HL-60 (cell line): ENCODE measurements around the gene NMRK1.

ENCODE experiments used
- TF ChIP-seq, protein P1 (sequence below): IDR thresholded peaks from one replicate; pipeline ENCODE4 v1.5.1; 2011; ENCODE audit warnings: low read length, control low read depth, inconsistent platforms; ENCODE audit not compliant: insufficient read depth
- TF ChIP-seq, protein P2 (sequence below): IDR thresholded peaks from 2 replicates; pipeline ENCODE4 v1.6.1; 2012; ENCODE audit warnings: low read depth; ENCODE audit not compliant: insufficient replicate concordance

DNA sequence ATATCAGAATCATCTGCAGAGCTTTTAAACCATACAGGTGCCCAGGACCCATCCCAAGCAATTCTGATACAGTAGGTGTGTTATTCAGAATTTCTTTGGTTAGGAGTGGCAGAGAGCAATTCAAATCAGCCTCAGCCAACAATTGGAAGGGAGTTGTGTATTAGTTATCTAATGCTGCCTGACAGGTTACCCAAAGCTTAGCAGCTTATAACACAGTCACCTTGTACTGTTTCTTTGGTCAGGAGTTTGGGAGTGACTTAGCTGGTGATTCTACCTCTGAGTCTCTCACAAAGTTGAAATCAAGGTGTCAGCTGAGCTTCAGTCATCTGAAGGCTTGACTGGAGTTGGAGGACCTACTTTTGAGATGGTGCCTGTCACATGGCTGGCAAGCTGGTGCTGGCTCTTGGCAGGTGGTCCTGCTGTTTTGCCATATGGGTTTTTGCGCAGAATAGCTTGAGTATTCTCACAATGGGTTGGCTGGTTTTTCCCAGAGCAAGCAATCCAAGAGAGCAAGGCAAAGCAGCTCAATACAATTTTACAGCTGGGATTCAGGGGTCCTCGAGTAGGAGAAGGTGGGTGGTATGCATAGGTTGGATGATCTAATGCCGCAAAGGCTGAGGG lies 41.1 kb downstream of the NMRK1 start:
- TF ChIP-seq, protein P1, sequence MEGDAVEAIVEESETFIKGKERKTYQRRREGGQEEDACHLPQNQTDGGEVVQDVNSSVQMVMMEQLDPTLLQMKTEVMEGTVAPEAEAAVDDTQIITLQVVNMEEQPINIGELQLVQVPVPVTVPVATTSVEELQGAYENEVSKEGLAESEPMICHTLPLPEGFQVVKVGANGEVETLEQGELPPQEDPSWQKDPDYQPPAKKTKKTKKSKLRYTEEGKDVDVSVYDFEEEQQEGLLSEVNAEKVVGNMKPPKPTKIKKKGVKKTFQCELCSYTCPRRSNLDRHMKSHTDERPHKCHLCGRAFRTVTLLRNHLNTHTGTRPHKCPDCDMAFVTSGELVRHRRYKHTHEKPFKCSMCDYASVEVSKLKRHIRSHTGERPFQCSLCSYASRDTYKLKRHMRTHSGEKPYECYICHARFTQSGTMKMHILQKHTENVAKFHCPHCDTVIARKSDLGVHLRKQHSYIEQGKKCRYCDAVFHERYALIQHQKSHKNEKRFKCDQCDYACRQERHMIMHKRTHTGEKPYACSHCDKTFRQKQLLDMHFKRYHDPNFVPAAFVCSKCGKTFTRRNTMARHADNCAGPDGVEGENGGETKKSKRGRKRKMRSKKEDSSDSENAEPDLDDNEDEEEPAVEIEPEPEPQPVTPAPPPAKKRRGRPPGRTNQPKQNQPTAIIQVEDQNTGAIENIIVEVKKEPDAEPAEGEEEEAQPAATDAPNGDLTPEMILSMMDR, result no peak
- TF ChIP-seq, protein P2, sequence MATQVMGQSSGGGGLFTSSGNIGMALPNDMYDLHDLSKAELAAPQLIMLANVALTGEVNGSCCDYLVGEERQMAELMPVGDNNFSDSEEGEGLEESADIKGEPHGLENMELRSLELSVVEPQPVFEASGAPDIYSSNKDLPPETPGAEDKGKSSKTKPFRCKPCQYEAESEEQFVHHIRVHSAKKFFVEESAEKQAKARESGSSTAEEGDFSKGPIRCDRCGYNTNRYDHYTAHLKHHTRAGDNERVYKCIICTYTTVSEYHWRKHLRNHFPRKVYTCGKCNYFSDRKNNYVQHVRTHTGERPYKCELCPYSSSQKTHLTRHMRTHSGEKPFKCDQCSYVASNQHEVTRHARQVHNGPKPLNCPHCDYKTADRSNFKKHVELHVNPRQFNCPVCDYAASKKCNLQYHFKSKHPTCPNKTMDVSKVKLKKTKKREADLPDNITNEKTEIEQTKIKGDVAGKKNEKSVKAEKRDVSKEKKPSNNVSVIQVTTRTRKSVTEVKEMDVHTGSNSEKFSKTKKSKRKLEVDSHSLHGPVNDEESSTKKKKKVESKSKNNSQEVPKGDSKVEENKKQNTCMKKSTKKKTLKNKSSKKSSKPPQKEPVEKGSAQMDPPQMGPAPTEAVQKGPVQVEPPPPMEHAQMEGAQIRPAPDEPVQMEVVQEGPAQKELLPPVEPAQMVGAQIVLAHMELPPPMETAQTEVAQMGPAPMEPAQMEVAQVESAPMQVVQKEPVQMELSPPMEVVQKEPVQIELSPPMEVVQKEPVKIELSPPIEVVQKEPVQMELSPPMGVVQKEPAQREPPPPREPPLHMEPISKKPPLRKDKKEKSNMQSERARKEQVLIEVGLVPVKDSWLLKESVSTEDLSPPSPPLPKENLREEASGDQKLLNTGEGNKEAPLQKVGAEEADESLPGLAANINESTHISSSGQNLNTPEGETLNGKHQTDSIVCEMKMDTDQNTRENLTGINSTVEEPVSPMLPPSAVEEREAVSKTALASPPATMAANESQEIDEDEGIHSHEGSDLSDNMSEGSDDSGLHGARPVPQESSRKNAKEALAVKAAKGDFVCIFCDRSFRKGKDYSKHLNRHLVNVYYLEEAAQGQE, result no peak
